GM18502 (cell line): ENCODE results near the gene NIPAL1.

Experiments used
- ATAC-seq: cut with Tn5 transposase; IDR thresholded peaks from one replicate; pipeline ENCODE4 v1.9.1; 2021; ENCODE audit warnings: mild to moderate bottlenecking; ENCODE audit not compliant: unreplicated experiment, poor library complexity

NIPAL1 gene

DNA sequence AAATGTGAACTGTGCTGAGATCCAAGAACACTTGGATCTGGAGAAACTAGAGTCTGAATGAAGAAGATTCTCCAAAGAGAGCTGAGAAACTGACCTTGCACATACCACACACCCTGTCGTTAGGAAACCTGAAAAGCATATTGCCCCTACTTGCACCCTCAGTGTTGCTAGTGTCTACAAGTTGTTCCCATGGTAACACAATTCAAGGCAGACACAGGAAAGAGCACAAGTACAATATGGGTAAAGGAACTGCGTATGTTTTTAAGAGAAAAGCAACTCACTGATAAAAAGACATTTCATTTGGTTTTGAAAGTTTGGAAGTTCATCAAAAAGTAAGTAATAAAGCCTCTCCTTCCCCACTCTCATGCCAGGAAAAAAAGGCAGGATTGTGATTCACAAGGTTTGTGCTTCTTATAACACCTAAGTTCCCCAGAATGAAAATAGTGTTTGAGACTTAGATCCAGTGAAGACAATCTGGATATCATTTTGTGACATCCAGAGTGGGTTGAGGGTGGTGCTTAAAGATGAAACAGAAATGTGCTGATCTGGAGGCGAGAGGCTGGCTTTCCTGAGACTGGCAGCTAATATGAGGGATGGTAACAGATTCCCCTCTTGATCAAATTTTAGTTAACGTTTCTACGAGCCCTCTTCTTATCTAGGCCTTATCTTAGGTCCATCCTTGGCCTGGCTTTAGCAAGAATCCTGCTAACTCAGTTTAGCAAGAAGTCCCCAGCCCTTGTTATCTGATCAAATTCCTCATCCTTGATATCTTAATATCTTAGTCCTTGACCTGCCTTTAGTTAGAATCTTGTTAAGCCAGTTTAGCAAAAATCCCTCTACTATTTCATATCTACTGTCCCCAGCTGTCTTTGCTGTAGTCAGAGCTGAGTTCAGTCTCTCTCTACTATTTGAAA lies 42.3 kb downstream of the NIPAL1 start:
- no peak for ATAC-seq

DNA sequence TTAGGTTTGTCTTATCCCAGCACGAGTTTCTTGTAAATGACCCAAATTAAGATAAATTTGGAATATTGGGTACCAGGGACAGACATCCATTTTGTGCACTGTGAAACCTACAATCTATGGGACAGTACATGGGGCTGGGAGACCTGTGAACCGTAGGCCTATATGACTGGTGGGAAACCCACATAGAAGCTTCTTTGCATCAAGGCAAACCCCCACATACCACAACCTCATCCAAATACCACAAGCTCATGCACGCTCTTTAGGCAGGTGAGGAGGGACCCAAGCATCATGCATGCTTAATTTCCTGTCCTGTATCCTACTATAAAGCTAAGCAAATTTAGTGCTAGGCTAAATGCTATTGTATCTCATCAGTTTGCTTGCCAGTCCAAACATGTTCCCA lies 47.8 kb downstream of the NIPAL1 start:
- ATAC-seq = peak; percentile 57

DNA sequence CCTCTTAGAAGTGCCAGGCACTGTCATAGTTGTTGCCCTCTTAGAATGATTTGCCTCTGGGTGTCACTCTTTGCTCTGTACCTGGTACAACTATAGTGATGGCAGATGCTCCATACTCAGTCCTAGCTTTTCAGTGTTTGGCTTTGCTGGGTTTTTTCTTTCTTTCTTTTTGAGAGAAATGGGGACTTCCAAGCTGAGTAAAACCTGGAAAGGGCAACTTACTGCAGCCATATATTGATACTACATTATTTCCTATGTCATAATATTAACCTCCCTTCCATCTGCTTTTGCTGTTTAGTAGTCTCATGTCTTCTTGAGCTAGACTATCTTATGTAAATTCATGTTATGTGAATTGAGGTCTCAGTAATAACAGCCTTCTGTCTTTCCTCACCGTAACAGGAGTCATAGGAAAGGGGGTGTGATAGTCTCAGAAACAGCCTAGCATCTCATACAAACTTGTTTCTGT lies 49.0 kb downstream of the NIPAL1 start:
- peak; percentile 84 for ATAC-seq

DNA sequence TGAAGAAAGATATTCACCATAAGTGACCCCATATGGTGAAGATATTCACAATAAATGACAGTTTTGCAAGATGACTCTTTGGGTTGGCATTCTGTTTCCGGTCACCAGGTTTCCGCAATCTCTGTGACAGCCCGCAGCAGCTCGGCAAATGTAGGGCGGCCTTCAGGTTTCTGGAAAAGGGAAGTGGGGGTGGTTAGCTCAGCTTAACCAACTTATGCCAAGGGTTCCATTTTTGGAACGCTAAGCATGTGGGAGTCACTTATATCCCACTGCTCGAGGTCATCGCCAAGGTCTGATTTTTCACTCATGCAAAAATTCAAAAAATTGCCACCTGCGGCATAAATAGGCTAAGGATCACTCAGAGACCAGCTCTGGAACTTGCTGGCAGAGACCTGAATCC lies 51.0 kb downstream of the NIPAL1 start:
- ATAC-seq = no peak

DNA sequence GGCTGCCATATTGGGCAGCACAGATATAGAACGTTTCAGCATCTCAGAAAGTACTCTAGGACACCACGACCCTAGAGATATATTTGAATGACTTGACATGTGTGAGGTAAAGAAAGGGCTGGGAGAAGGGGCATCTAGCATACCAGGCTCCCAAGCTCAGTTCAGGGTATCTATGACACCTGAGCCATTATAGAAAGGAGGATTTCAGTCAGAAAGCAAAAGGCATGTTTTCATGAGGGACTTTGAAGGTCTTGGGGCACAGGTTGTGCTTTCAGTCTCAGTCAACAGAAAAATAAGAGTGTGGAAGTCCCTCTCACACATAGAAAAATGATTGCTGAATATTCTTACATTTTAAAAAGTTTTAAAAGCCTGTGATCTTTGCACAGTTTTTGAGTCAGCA lies 51.6 kb downstream of the NIPAL1 start:
- no peak for ATAC-seq

DNA sequence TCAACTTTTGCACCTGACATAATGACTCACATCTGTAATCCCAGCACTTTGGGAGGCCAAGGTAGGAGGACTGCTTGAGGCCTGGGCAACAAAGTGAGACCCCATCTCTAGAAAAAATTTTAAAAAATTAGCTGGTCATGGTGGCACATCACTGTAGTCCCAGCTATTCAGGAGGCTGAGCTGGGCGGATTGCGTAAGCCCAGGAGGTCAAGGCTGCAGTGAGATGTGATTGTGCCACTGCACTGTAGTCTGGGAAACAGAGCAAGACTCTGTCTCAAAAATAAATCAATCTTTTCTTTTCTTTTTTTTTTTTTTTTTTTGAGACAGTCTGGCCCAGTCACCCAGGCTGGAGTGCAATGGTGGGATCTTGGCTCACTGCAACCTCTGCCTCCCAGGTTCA lies 52.5 kb downstream of the NIPAL1 start:
- ATAC-seq = no peak

DNA sequence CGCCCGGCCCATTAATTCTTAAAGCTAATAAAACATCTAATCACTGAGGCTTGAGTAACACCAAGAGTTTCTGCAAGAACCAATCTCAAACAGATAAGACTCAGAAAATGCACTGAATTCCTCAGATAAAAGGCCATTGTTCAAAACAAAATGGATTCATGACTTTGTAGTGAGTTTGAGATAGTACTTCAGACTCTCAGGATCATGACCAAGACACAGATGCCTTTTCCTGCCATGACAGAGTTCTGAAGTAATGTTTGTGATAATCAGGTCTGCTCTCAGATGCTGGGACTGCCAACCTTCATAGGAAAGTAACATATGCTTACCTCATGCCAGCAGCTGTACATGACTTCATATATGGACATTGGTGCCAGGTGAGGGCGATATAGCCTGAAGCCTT lies 54.6 kb downstream of the NIPAL1 start:
- ATAC-seq = no peak

DNA sequence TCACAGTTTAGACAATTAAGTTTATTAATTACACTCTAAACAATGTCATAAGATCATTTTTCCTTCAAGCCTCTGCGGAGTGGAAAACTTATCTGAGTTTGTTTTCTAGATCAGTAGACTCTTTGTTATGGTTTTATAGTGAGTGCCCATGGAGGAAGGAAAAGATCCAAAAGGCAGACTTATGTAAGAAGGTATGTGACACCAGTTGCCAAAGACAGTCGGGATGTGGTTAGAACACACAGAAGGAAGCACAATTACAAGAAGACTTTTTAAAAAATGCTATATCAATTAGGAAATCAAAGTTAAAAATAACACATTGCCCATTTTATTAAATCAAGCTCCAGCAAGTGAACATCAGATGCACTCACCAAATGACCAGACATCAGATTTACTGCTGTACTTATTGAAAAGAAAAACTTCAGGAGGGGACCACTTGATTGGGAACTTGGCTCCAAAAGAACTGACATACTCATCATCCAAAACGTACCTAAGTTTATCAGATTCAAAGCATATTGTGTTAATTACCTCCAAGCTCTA lies 57.1 kb downstream of the NIPAL1 start:
- ATAC-seq = no peak

DNA sequence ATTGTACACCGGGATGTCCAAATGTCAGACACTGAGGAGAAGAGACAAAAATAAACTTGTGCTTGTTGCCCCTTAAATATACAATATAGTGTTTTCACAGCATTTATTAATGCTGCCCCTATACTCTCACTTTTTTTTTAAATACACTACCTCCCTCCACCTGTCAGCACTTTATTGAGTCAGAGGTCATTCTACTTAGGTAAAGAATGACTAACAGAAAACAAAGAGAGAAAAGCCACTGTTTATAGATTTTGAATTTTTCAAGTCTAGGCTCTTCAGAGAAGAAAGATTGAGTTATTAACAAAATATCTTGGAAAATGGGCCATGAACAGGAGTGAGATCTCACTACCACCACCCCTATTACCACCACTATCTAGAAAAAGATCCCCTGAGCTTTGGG lies 58.1 kb downstream of the NIPAL1 start:
- ATAC-seq = no peak

DNA sequence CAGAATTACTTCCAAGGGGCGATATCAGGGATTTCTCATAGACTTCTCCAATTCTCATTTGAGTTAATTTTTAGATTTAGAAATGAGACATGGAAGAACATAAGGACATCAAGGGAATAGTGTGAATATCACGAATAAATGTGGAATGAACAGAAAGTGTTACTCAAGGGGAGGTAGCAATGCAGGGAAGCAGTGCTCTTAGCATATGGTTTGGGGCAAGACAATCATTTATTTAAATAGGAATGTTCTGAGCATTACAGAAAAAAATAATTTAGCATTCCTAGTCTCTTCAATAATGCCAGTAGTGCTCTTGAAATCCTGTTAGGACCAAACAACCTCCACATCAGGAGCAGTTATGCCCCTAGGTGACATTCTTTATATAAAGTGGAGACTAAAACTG lies 61.9 kb downstream of the NIPAL1 start:
- no peak for ATAC-seq

DNA sequence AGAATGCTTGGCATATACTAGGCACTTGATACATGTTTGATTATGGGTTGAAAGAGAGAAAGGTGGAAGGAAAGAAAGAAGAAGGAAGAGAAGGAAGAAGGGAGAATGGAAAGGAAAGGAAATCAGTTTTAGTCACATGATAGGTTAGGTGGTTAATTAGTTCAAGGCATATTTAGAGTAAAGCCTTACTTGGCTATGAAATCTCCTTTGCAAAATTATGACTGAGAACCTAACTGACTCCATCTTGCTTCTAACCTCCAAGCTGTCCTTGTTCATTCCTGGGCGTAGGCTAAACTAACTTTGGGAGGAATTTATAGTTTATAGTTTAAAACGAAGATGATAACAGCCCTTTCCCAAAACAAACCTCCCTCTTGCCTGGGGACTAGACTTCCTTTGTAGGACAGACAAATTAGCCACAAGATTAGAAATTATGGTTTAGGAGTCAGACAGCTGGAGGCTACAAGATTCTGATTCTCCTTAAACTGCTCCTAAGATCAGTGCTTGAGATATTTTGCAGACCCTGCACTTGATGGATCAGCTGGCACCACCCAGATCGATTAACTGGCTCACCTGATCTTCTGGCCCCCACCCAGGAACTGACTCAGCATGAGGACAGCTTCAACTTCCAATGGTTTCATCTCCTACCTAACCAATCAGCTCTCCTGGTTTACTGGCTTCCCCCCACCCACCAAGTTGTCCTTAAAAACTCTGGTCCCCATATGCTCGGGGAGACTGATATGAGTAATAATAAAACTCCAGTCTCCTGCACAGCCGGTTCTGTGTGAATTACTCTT lies 62.5 kb downstream of the NIPAL1 start:
- no peak for ATAC-seq

DNA sequence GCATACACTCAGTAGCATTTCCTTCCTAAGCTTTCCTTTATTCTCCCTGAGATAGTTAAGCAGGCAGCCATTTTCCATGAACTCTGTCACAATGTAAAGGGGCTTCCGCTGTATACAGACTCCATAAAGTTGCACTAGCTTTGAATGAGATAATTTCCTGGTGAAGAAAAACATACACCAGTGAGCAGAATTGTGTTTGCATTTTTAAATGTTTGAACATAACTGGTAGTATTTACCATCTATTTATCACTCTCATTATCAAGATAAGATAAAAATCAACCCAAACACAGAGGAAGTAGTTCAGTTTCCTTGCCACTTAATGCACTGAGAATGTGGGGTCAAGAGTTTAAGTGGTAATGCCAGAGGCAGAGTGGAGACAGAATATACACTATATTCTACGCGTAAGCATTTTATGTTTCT lies 63.4 kb downstream of the NIPAL1 start:
- ATAC-seq = no peak

DNA sequence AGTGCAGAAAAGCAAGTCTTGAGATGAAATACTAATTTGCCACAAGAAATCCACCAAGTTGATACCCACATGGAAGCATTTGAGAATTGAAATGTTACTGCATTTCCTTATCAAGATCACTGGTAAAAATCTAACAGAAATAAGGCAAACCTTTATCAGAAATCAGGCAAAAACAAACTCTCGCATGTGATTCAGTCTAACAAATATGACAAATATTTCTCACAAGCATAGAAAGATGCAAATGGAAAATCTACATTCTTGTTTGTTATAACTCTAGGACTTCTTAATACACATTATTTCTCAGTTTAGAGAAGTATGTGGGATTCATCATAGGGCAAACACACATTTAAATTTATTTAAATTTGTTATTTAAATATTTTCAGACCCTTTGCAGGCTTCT lies 64.6 kb downstream of the NIPAL1 start:
- ATAC-seq = no peak

DNA sequence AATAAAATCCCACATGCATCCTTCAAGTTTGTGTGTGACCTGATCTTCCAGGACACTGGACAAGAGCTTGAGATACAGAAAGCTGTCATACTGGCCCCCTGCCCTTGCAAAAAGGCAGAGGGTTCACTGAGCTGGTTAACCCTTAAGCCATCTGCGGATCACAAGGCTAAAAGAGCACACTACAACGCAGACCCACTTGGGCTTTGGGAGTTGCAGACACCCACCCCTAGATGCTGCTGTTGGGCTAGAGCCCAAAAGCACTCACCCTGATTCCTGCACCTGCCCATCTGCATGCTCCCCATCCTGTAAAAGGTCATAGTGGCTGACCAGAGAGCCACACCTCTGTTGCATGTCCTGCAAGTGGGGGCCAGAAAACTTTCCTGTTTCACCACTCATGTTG lies 66.4 kb downstream of the NIPAL1 start:
- no peak for ATAC-seq

DNA sequence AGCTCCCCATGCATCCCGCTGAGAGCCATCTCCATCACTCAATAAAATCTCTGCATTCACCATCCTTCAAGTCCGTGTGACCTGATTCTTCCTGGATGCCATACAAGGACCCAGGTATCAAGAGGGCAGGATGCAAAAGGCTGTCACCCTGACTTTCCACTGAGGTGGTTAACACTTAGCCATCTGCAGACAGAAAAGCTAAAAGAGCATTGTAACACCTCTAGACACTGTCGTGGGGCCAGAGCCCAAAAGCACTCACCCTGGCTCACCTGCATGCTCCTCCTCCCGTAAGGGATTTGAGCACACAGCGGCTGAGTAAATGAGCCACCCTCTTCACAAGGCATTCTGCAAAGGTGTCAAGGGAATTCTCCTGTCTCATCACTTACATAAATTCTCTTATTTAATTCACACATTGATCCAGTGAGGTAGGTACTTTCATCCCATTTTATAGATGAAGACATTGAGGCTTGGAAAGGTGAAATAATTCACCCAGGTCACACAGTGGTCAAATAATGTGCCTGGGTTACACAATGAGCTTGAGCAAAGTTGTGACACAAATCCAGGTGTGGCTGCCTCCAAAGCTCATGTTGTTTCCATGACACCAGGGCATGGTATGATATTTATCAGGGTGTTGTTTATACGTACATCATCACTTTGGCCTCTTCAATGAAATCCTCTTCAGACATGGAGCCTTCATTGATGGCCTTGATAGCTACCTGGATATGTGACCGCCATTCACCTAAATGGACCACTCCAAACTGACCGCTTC lies 69.4 kb downstream of the NIPAL1 start:
- ATAC-seq = no peak
